ENCODE measurements around the gene TBX19. TPM values are rescaled to one million over a fixed set of nuclear protein-coding genes. Genes with fewer than 3 reads are reported as not detected.

Gene TBX19
- total and polyA plus RNA-seq, 2 of the 8 experiments (the other 6 are each of a cell fraction or from before 2014, with no cell fraction given), result 1.0 to 1.8 TPM

DNA sequence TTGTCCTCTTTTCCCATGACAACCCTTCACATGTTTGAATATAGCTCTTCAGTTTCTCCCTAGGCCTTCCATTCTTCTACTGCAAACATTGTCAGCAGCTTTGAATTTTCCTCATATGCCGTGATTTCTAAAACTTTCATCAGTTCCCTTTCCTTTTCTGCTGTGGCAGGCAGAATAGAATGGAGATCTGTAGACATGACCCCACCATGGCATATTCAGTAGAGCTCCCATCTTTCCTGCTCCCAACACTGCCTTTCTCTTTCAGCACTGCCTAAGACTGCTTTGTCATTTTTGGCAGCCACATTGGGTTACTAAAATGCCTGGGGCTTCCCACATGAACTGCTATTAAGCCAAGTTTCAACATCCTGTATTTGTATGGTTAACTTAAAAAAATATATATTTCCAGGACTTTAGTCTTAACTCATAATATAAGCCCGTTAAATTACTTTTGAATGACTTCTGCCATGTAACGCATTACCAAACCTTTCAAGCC, 60.9 kb downstream of the TBX19 start:
- H3K9me3 ChIP-seq (ENCODE audit: insufficient read depth in 2 of 2, low read depth in 1 of 2, low read length in 1 of 2), result no peaks in the 10 kb centered on the region; a peak in 1 of 4 replicates
- H3K4ac ChIP-seq (replicated peaks; ENCODE audit: insufficient read length, low read depth, low read length), result no peak overlapping the region
- no peaks in the 10 kb centered on the region for H3K79me2 ChIP-seq (ENCODE audit: control insufficient read depth in 1 of 2, insufficient read depth in 2 of 2, low read length in 2 of 2)
- H3K79me1 ChIP-seq (ENCODE audit: low read depth, low read length), result no peaks in the 10 kb centered on the region
- no peak overlapping the region for H3K18ac ChIP-seq (ENCODE audit: extremely low read depth, low read length)
- no peak overlapping the region for H2AFZ ChIP-seq (ENCODE audit: low read length)
- H2BK5ac ChIP-seq (ENCODE audit: low read depth, low read length), result no peak overlapping the region
- H4K8ac ChIP-seq (ENCODE audit: extremely low read depth, insufficient read depth, low read length), result no peak overlapping the region
- no peak overlapping the region for H3K27ac ChIP-seq (ENCODE audit: low read depth, low read length)
- no peak overlapping the region for H2BK12ac ChIP-seq (ENCODE audit: low read depth, low read length)
- 89% methylated on average over 3 of the region's 3 CpGs; no CpG with 5 or more reads in 1 of the 2 experiments for WGBS, 2 experiments (ENCODE audit: extremely low coverage in 1 of 2, insufficient coverage in 1 of 2, insufficient read length in 1 of 2, insufficient replicate concordance in 2 of 2, low coverage in 1 of 2, low lambda C conversion rate in 2 of 2, missing lambda C conversion rate in 1 of 2)
- no peak overlapping the region for H3K9ac ChIP-seq (replicated peaks in 1 of 4; ENCODE audit: extremely low read depth in 1 of 4, low read depth in 3 of 4, low read length in 3 of 4)
- FAIRE-seq (no peak), DNase-seq (ENCODE audit: low read depth in 1 of 2, low spot score in 2 of 2) (no peak)
- no peak overlapping the region for H3K14ac ChIP-seq (ENCODE audit: insufficient read length)
- no peaks in the 10 kb centered on the region for H3K23me2 ChIP-seq (ENCODE audit: low read depth, low read length)
- ChIA-PET POLR2A (ENCODE audit: partially characterized antibody) (interaction anchor here (0.6 kb wide), 1 partner anchor 14 kb away, joined by 3 read pairs; no protein-coding TSS in a partner anchor), CTCF (ENCODE audit: partially characterized antibody) (interaction anchor here (1.1 to 4.4 kb wide), 30 partner anchors 8 to 798 kb away, joined by 3 to 42 read pairs (median 8); no protein-coding TSS in a partner anchor)
- no peak overlapping the region for H3K4me3 ChIP-seq (ENCODE audit: extremely low read depth in 1 of 4, insufficient read depth in 2 of 4, low read depth in 3 of 4, low read length in 4 of 4)
- H4K91ac ChIP-seq (replicated peaks; ENCODE audit: insufficient read length, low read length), result no peak overlapping the region
- H3K4me2 ChIP-seq (ENCODE audit: insufficient read depth in 1 of 2, low read depth in 2 of 2, low read length in 2 of 2), result no peak overlapping the region
- H4K5ac ChIP-seq (ENCODE audit: insufficient read length, low read depth, low read length), result no peak overlapping the region
- H2AK5ac ChIP-seq (ENCODE audit: low read depth, low read length), result no peak overlapping the region
- no peaks in the 10 kb centered on the region for H3K27me3 ChIP-seq (replicated peaks in 1 of 4; ENCODE audit: control insufficient read depth in 3 of 4, extremely low read depth in 1 of 4, insufficient read depth in 3 of 4, low read length in 3 of 4)
- no peak overlapping the region for H3K23ac ChIP-seq (ENCODE audit: insufficient read length)
- no peak overlapping the region for H2BK15ac ChIP-seq (ENCODE audit: low read length)
- no peaks in the 10 kb centered on the region for H3K4me1 ChIP-seq (replicated peaks in 1 of 4; ENCODE audit: control insufficient read depth in 3 of 4, insufficient read depth in 4 of 4, low read length in 3 of 4)
- H3K36me3 ChIP-seq (ENCODE audit: control insufficient read depth in 2 of 4, insufficient read depth in 4 of 4, low read length in 3 of 4), result no peaks in the 10 kb centered on the region
- H3K56ac ChIP-seq (replicated peaks; ENCODE audit: insufficient read length, low read depth, low read length), result no peak overlapping the region
- H2BK120ac ChIP-seq (replicated peaks; ENCODE audit: low read depth, low read length), result no peak overlapping the region
- no peaks in the 10 kb centered on the region for H4K20me1 ChIP-seq (replicated peaks in 1 of 2; ENCODE audit: control insufficient read depth in 1 of 2, insufficient read depth in 2 of 2, low read length in 2 of 2)
- no peak overlapping the region for H2BK20ac ChIP-seq (ENCODE audit: low read length)
- TF ChIP-seq MAFK (IDR thresholded peaks at IDR 0.05; ENCODE audit: low read depth, low read length), result no peak
- TF ChIP-seq TCF12 (IDR thresholded peaks at IDR 0.05; ENCODE audit: low read depth, low read length), result no peak
- no peak for TF ChIP-seq SIN3A (conservative IDR thresholded peaks at IDR 0.05 in 1 of 2, IDR thresholded peaks at IDR 0.05 in 1 of 2; ENCODE audit: low read depth in 1 of 2, low read length in 2 of 2)
- TF ChIP-seq, protein P1, sequence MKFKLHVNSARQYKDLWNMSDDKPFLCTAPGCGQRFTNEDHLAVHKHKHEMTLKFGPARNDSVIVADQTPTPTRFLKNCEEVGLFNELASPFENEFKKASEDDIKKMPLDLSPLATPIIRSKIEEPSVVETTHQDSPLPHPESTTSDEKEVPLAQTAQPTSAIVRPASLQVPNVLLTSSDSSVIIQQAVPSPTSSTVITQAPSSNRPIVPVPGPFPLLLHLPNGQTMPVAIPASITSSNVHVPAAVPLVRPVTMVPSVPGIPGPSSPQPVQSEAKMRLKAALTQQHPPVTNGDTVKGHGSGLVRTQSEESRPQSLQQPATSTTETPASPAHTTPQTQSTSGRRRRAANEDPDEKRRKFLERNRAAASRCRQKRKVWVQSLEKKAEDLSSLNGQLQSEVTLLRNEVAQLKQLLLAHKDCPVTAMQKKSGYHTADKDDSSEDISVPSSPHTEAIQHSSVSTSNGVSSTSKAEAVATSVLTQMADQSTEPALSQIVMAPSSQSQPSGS (IDR thresholded peaks at IDR 0.05; ENCODE audit: low read length), result no peak
- no peak for TF ChIP-seq SIRT6 (IDR thresholded peaks at IDR 0.05; ENCODE audit: low read length)
- no peak for TF ChIP-seq RAD21 (IDR thresholded peaks at IDR 0.05 in 1 of 2, conservative IDR thresholded peaks at IDR 0.05 in 1 of 2; ENCODE audit: low read depth in 2 of 2, low read length in 2 of 2)
- no peak for TF ChIP-seq RNF2 (IDR thresholded peaks at IDR 0.05; ENCODE audit: borderline replicate concordance, low read depth, low read length, missing control alignments, poor library complexity, severe bottlenecking)
- TF ChIP-seq NANOG (IDR thresholded peaks at IDR 0.05; ENCODE audit: insufficient read depth, low read depth, low read length, poor library complexity, severe bottlenecking), result no peak
- no peak for TF ChIP-seq ZNF274 (IDR thresholded peaks at IDR 0.05; ENCODE audit: borderline replicate concordance, extremely low read depth, low read length)

Data from H1 (cell line).